Memory B cell (primary cell): Measurements from ENCODE around the gene GPC6.

Experiments
- ATAC-seq: fragments of 150-1000 bp; cut with Tn5 transposase; 2 replicates; pipeline ENCODE4 v1.10.0; 2021; ENCODE audit warnings: low read depth, mild to moderate bottlenecking, moderate library complexity
- DNase-seq, 2 donors: peaks; one replicate each; pipeline ENCODE4 v3.0.0; 2022; ENCODE audit warnings: low spot score in 2 of 2
- H3K27ac Mint-ChIP-seq: one replicate; pipeline ENCODE4 v1.8.0; 2022; ENCODE audit warnings: mild to moderate bottlenecking, moderate library complexity, mixed read lengths
- H3K27me3 Mint-ChIP-seq: one replicate; pipeline ENCODE4 v1.8.0; 2022; ENCODE audit warnings: mixed read lengths
- H3K36me3 Mint-ChIP-seq: one replicate; pipeline ENCODE4 v1.8.0; 2022; ENCODE audit warnings: mild to moderate bottlenecking, mixed read lengths
- H3K4me1 Mint-ChIP-seq: one replicate; pipeline ENCODE4 v1.8.0; 2022; ENCODE audit warnings: mixed read lengths
- H3K4me3 Mint-ChIP-seq: one replicate; pipeline ENCODE4 v1.8.0; 2022; ENCODE audit warnings: mild to moderate bottlenecking, moderate library complexity, mixed read lengths
- H3K9me3 Mint-ChIP-seq: one replicate; pipeline ENCODE4 v1.8.0; 2022; ENCODE audit warnings: mixed read lengths

GPC6 gene

GRCh38 chr13:93368296-93368695 lies 141.7 kb downstream of the GPC6 start:
- Mint-ChIP-seq H3K4me1 (no peaks in the 10 kb centered on the region), H3K4me3 (no peak overlapping the region), H3K9me3 (peaks cover 7% of the 10 kb centered on the region), H3K27ac (no peak overlapping the region), H3K36me3 (no peaks in the 10 kb centered on the region), H3K27me3 (no peaks in the 10 kb centered on the region)
- ATAC-seq (no peak), DNase-seq (no peak)

GRCh38 chr13:93368718-93369117 lies 142.1 kb downstream of the GPC6 start:
- Mint-ChIP-seq H3K36me3 (no peaks in the 10 kb centered on the region), H3K4me3 (no peak overlapping the region), H3K27me3 (no peaks in the 10 kb centered on the region), H3K9me3 (peaks cover 7% of the 10 kb centered on the region), H3K27ac (no peak overlapping the region), H3K4me1 (no peaks in the 10 kb centered on the region)
- DNase-seq, result no peak
- no peak for ATAC-seq

- DNase-seq (no peak), ATAC-seq (no peak)
- Mint-ChIP-seq H3K4me3 (no peak overlapping the region), H3K36me3 (no peaks in the 10 kb centered on the region), H3K27me3 (no peaks in the 10 kb centered on the region), H3K9me3 (peaks cover 1% of the 10 kb centered on the region), H3K4me1 (no peaks in the 10 kb centered on the region), H3K27ac (no peak overlapping the region)
These were observed 146.2 kb downstream of the GPC6 start for GRCh38 chr13:93372856-93373255.

- ATAC-seq, result no peak
- no peaks in the 10 kb centered on the region for H3K4me1 Mint-ChIP-seq
- H3K4me3 Mint-ChIP-seq, result no peak overlapping the region
- H3K9me3 Mint-ChIP-seq, result no peaks in the 10 kb centered on the region
- H3K27ac Mint-ChIP-seq, result no peak overlapping the region
- no peaks in the 10 kb centered on the region for H3K36me3 Mint-ChIP-seq
- DNase-seq, result no peak
- no peaks in the 10 kb centered on the region for H3K27me3 Mint-ChIP-seq
These were observed 148.9 kb downstream of the GPC6 start for GRCh38 chr13:93375491-93375890.

- no peaks in the 10 kb centered on the region for H3K36me3 Mint-ChIP-seq
- no peaks in the 10 kb centered on the region for H3K4me1 Mint-ChIP-seq
These were observed 150.6 kb downstream of the GPC6 start for GRCh38 chr13:93377196-93377595.

GRCh38 chr13:93378184-93378583 lies 151.6 kb downstream of the GPC6 start:
- H3K36me3 Mint-ChIP-seq, result no peaks in the 10 kb centered on the region
- no peaks in the 10 kb centered on the region for H3K27me3 Mint-ChIP-seq
- H3K27ac Mint-ChIP-seq, result no peak overlapping the region
- peaks cover 2% of the 10 kb centered on the region for H3K9me3 Mint-ChIP-seq
- ATAC-seq (no peak), DNase-seq (no peak)
- no peaks in the 10 kb centered on the region for H3K4me1 Mint-ChIP-seq
- H3K4me3 Mint-ChIP-seq, result no peak overlapping the region

More at GRCh38 chr13:93377196-93377595, 150.6 kb downstream of the GPC6 start:
- Mint-ChIP-seq H3K27ac (no peak overlapping the region), H3K27me3 (no peaks in the 10 kb centered on the region), H3K4me3 (no peak overlapping the region), H3K9me3 (no peaks in the 10 kb centered on the region)
- DNase-seq, result no peak
- ATAC-seq, result no peak

GRCh38 chr13:93386116-93386515 lies 159.5 kb downstream of the GPC6 start:
- ATAC-seq, result no peak
- Mint-ChIP-seq H3K4me1 (no peaks in the 10 kb centered on the region), H3K36me3 (no peaks in the 10 kb centered on the region), H3K4me3 (no peak overlapping the region), H3K27ac (no peak overlapping the region), H3K9me3 (peaks cover 8% of the 10 kb centered on the region), H3K27me3 (no peaks in the 10 kb centered on the region)
- no peak for DNase-seq

- Mint-ChIP-seq H3K4me1 (no peaks in the 10 kb centered on the region), H3K9me3 (peaks cover 6% of the 10 kb centered on the region), H3K36me3 (no peaks in the 10 kb centered on the region), H3K4me3 (no peak overlapping the region), H3K27ac (no peak overlapping the region), H3K27me3 (no peaks in the 10 kb centered on the region)
- ATAC-seq (no peak), DNase-seq (no peak)
These were observed 162.1 kb downstream of the GPC6 start for GRCh38 chr13:93388701-93389100.

GRCh38 chr13:93397619-93398018 lies 171.0 kb downstream of the GPC6 start:
- no peaks in the 10 kb centered on the region for H3K4me1 Mint-ChIP-seq
- H3K27ac Mint-ChIP-seq, result no peak overlapping the region
- no peak overlapping the region for H3K4me3 Mint-ChIP-seq
- no peaks in the 10 kb centered on the region for H3K27me3 Mint-ChIP-seq
- H3K9me3 Mint-ChIP-seq, result peaks cover 4% of the 10 kb centered on the region
- no peak for DNase-seq
- H3K36me3 Mint-ChIP-seq, result no peaks in the 10 kb centered on the region
- ATAC-seq, result no peak

GRCh38 chr13:93398167-93399035 lies 171.8 kb downstream of the GPC6 start:
- no peak overlapping the region for H3K27ac Mint-ChIP-seq
- H3K27me3 Mint-ChIP-seq, result no peaks in the 10 kb centered on the region
- ATAC-seq, result no peak
- H3K9me3 Mint-ChIP-seq, result peaks cover 4% of the 10 kb centered on the region
- H3K4me3 Mint-ChIP-seq, result no peak overlapping the region
- H3K36me3 Mint-ChIP-seq, result no peaks in the 10 kb centered on the region
- H3K4me1 Mint-ChIP-seq, result no peaks in the 10 kb centered on the region
- DNase-seq, result no peak

- Mint-ChIP-seq H3K4me1 (no peaks in the 10 kb centered on the region), H3K27ac (no peak overlapping the region), H3K9me3 (peaks cover 4% of the 10 kb centered on the region), H3K36me3 (no peaks in the 10 kb centered on the region), H3K27me3 (no peaks in the 10 kb centered on the region), H3K4me3 (no peak overlapping the region)
- DNase-seq (no peak), ATAC-seq (no peak)
These were observed 172.6 kb downstream of the GPC6 start for GRCh38 chr13:93399212-93399611.

GRCh38 chr13:93406136-93406535 lies 179.5 kb downstream of the GPC6 start:
- H3K27me3 Mint-ChIP-seq, result no peaks in the 10 kb centered on the region
- no peak for DNase-seq

GRCh38 chr13:93407551-93407950 lies 180.9 kb downstream of the GPC6 start:
- no peaks in the 10 kb centered on the region for H3K36me3 Mint-ChIP-seq
- ATAC-seq (no peak), DNase-seq (no peak)
- no peak overlapping the region for H3K27ac Mint-ChIP-seq
- H3K4me3 Mint-ChIP-seq, result no peak overlapping the region
- H3K4me1 Mint-ChIP-seq, result no peaks in the 10 kb centered on the region
- H3K27me3 Mint-ChIP-seq, result no peaks in the 10 kb centered on the region
- H3K9me3 Mint-ChIP-seq, result no peaks in the 10 kb centered on the region

More at GRCh38 chr13:93406136-93406535, 179.5 kb downstream of the GPC6 start:
- no peaks in the 10 kb centered on the region for H3K9me3 Mint-ChIP-seq
- no peak for ATAC-seq
- H3K4me1 Mint-ChIP-seq, result no peaks in the 10 kb centered on the region
- H3K36me3 Mint-ChIP-seq, result no peaks in the 10 kb centered on the region
- no peak overlapping the region for H3K4me3 Mint-ChIP-seq
- H3K27ac Mint-ChIP-seq, result no peak overlapping the region

GRCh38 chr13:93409001-93409400 lies 182.4 kb downstream of the GPC6 start:
- DNase-seq (no peak), ATAC-seq (no peak)
- no peaks in the 10 kb centered on the region for H3K27me3 Mint-ChIP-seq
- no peak overlapping the region for H3K4me3 Mint-ChIP-seq
- H3K27ac Mint-ChIP-seq, result no peak overlapping the region
- H3K36me3 Mint-ChIP-seq, result no peaks in the 10 kb centered on the region
- no peaks in the 10 kb centered on the region for H3K4me1 Mint-ChIP-seq
- peaks cover under 1% of the 10 kb centered on the region for H3K9me3 Mint-ChIP-seq

GRCh38 chr13:93409816-93410215 lies 183.2 kb downstream of the GPC6 start:
- H3K4me1 Mint-ChIP-seq, result no peaks in the 10 kb centered on the region
- peaks cover 5% of the 10 kb centered on the region for H3K9me3 Mint-ChIP-seq
- no peak for DNase-seq
- H3K4me3 Mint-ChIP-seq, result no peak overlapping the region
- no peaks in the 10 kb centered on the region for H3K36me3 Mint-ChIP-seq
- ATAC-seq, result no peak
- H3K27me3 Mint-ChIP-seq, result no peaks in the 10 kb centered on the region
- no peak overlapping the region for H3K27ac Mint-ChIP-seq
